BLaER1 treated with 17β-estradiol and CSF1 and Interleukin-3, amounts not matched to agents 10 nM and 100 nM (cell line): ENCODE data around the gene PHB1.
"Not testable (repeated sequence)": the region's sequence is repeated elsewhere in the genome, so short reads cannot be mapped to it uniquely, and the experiment has no call there.

Experiments used
- H3K27ac ChIP-seq, 11 experiments: shearing (Covaris generic); formaldehyde crosslinking; 2 replicates each; pipeline ENCODE4 v1.8.1; 2022
- H3K27me3 ChIP-seq, 11 experiments: shearing (Covaris generic); formaldehyde crosslinking; 2 replicates each; pipeline ENCODE4 v1.8.1; 2022
- H3K36me3 ChIP-seq, 11 experiments: shearing (Covaris generic); formaldehyde crosslinking; 2 replicates each; pipeline ENCODE4 v1.8.1; 2022
- H3K4me1 ChIP-seq, 10 experiments: shearing (Covaris generic); formaldehyde crosslinking; 2 replicates each; pipeline ENCODE4 v1.8.1; 2022
- H3K4me2 ChIP-seq, 11 experiments: shearing (Covaris generic); formaldehyde crosslinking; 2 replicates each; pipeline ENCODE4 v1.8.1; 2022
- H3K4me3 ChIP-seq, 10 experiments: shearing (Covaris generic); formaldehyde crosslinking; 2 replicates each; pipeline ENCODE4 v1.8.1; 2022
- H3K9ac ChIP-seq, 11 experiments: shearing (Covaris generic); formaldehyde crosslinking; 2 replicates each; pipeline ENCODE4 v1.8.1; 2022
- H3K9me3 ChIP-seq, 11 experiments: shearing (Covaris generic); formaldehyde crosslinking; replicated peaks in 1 of 11; 2 replicates each; pipeline ENCODE4 v1.8.1; 2022
- H4K20me1 ChIP-seq, 11 experiments: shearing (Covaris generic); formaldehyde crosslinking; 2 replicates each; pipeline ENCODE4 v1.8.1; 2022
- Cebpa-rat ChIP-seq, 11 experiments: shearing (Covaris generic); IDR thresholded peaks; 2 replicates each; pipeline ENCODE4 v1.8.1; 2022

PHB1 gene

DNA sequence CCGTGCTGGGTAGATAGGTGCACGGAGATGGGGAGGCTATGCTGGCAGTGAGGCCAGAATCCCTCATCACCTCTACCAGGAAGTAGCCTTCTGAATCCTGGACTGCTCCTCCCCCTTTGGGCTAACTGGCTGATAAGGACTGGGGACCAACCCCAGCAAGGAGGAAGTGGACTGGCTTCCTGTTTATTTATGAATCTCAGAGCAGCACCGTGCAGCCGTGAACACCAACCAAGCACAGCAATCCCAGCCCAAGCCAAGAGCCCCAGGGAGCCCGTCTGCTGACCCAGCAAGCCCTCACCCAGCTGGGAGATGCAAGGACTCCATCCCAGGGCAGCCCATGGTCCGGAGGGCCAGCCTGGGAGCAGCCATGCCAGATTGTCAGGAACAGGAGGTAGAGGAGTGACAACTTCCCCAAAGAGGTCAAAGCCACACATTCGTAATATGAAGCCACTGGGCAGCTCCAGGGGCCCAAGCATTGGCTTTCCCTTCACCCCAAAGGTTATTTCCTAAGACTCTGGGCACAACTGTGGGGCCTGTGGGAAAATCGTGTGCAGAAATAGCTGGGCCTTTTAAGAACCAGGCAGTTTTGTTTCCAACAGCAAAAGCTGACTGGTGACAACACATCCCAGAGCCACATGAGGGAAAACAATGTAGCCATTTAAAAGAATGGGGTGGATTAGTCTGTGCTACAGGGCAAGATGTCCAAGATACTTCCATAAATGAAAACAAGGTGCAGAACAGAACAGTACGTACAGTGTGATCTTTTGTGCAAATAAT lies 23.9 kb downstream of the PHB1 start:
- H3K9me3 ChIP-seq: no peaks in the 10 kb centered on the region
- peak overlapping the region in 9 of 10 experiments; percentile 12 to 60 (median 41); a peak in 14 of 20 replicates for H3K4me3 ChIP-seq
- TF ChIP-seq Cebpa-rat (IDR thresholded peaks at IDR 0.05): no peak
- H3K27me3 ChIP-seq: no peaks in the 10 kb centered on the region
- H3K36me3 ChIP-seq: no peaks in the 10 kb centered on the region
- H3K4me1 ChIP-seq: peaks cover 75 to 92% (median 81%) of the 10 kb centered on the region in 10 experiments
- H3K4me2 ChIP-seq: peak overlapping the region; percentile 77 to 96 (median 90)
- H3K9ac ChIP-seq: peak overlapping the region; percentile 35 to 80 (median 68); a peak in 20 of 22 replicates
- H3K27ac ChIP-seq: peak overlapping the region; percentile 59 to 93 (median 85); a peak in 21 of 22 replicates
- H4K20me1 ChIP-seq: no peaks in the 10 kb centered on the region

GRCh38 chr17:49389514-49390347 lies 25.0 kb downstream of the PHB1 start:
- Histone ChIP-seq H3K9ac (peak overlapping the region in 10 of 11 experiments; percentile 2 to 80 (median 72); a peak in 17 of 22 replicates), H3K27ac (peak overlapping the region; percentile 59 to 93 (median 85); a peak in 21 of 22 replicates), H3K4me1 (peaks cover 72 to 99% (median 84%) of the 10 kb centered on the region in 10 experiments), H3K4me3 (peak overlapping the region in 5 of 10 experiments; percentile 35 to 60 (median 49); a peak in 9 of 20 replicates), H3K4me2 (peak overlapping the region; percentile 77 to 96 (median 90))
- not testable (repeated sequence) for H4K20me1 ChIP-seq, H3K27me3 ChIP-seq, H3K9me3 ChIP-seq, H3K36me3 ChIP-seq

- H3K4me2 ChIP-seq: peak overlapping the region; percentile 77 to 96 (median 90)
- TF ChIP-seq Cebpa-rat (IDR thresholded peaks at IDR 0.05): no peak
These were observed 25.8 kb downstream of the PHB1 start for GRCh38 chr17:49388692-49389513.

GRCh38 chr17:49388290-49388640 lies 26.4 kb downstream of the PHB1 start:
- no peak for TF ChIP-seq Cebpa-rat (IDR thresholded peaks at IDR 0.05)
- Histone ChIP-seq H3K27me3 (no peaks in the 10 kb centered on the region), H3K27ac (peak overlapping the region; percentile 21 to 93 (median 85); a peak in 19 of 22 replicates), H3K4me2 (peak overlapping the region; percentile 77 to 96 (median 90)), H3K36me3 (no peaks in the 10 kb centered on the region), H3K4me3 (peak overlapping the region in 8 of 10 experiments; percentile 30 to 49 (median 41); a peak in 12 of 20 replicates), H4K20me1 (no peaks in the 10 kb centered on the region), H3K4me1 (peaks cover 58 to 85% (median 71%) of the 10 kb centered on the region in 10 experiments), H3K9me3 (no peaks in the 10 kb centered on the region), H3K9ac (peak overlapping the region in 10 of 11 experiments; percentile 2 to 80 (median 62); a peak in 17 of 22 replicates)

More at GRCh38 chr17:49388692-49389513, 25.8 kb downstream of the PHB1 start:
- H3K9me3 ChIP-seq: no peaks in the 10 kb centered on the region
- peaks cover 64 to 91% (median 78%) of the 10 kb centered on the region in 10 experiments for H3K4me1 ChIP-seq
- H3K27ac ChIP-seq: peak overlapping the region; percentile 21 to 93 (median 85); a peak in 21 of 22 replicates
- H3K36me3 ChIP-seq: no peaks in the 10 kb centered on the region
- no peaks in the 10 kb centered on the region for H4K20me1 ChIP-seq
- no peaks in the 10 kb centered on the region for H3K27me3 ChIP-seq
- peak overlapping the region in 8 of 10 experiments; percentile 30 to 49 (median 41); a peak in 11 of 20 replicates for H3K4me3 ChIP-seq
- peak overlapping the region in 10 of 11 experiments; percentile 2 to 80 (median 62); a peak in 17 of 22 replicates for H3K9ac ChIP-seq

GRCh38 chr17:49387498-49388289 lies 27.0 kb downstream of the PHB1 start:
- peaks cover 52 to 79% (median 67%) of the 10 kb centered on the region in 10 experiments for H3K4me1 ChIP-seq
- peak overlapping the region; percentile 77 to 96 (median 90) for H3K4me2 ChIP-seq
- H3K4me3 ChIP-seq: peak overlapping the region in 7 of 10 experiments; percentile 30 to 49 (median 41); a peak in 9 of 20 replicates
- no peaks in the 10 kb centered on the region for H4K20me1 ChIP-seq
- TF ChIP-seq Cebpa-rat (IDR thresholded peaks at IDR 0.05): no peak
- no peaks in the 10 kb centered on the region for H3K9me3 ChIP-seq
- H3K27me3 ChIP-seq: no peaks in the 10 kb centered on the region
- H3K9ac ChIP-seq: peak overlapping the region in 9 of 11 experiments; percentile 12 to 80 (median 63); a peak in 17 of 22 replicates
- no peaks in the 10 kb centered on the region for H3K36me3 ChIP-seq
- H3K27ac ChIP-seq: peak overlapping the region in 10 of 11 experiments; percentile 69 to 93 (median 88); a peak in 19 of 22 replicates

- 0 out of 22 replicates have a peak overlapping the region, but pooled peaks of 1 of the 11 experiments have one; percentile 85 for H3K27ac ChIP-seq
- H3K36me3 ChIP-seq: no peaks in the 10 kb centered on the region
- H3K27me3 ChIP-seq: no peaks in the 10 kb centered on the region
- no peak for TF ChIP-seq Cebpa-rat (IDR thresholded peaks at IDR 0.05)
- H3K4me1 ChIP-seq: peaks cover 39 to 76% (median 62%) of the 10 kb centered on the region in 10 experiments
- no peaks in the 10 kb centered on the region for H4K20me1 ChIP-seq
- no peak overlapping the region for H3K4me3 ChIP-seq
- H3K9me3 ChIP-seq: no peaks in the 10 kb centered on the region
- H3K9ac ChIP-seq: no peak overlapping the region
- H3K4me2 ChIP-seq: peak overlapping the region in 6 of 11 experiments; percentile 26 to 94 (median 90); a peak in 4 of 22 replicates
These were observed 28.3 kb downstream of the PHB1 start for GRCh38 chr17:49386373-49386772.

GRCh38 chr17:49384951-49385350 lies 29.7 kb downstream of the PHB1 start:
- no peak overlapping the region for H3K9ac ChIP-seq
- H3K27me3 ChIP-seq: no peaks in the 10 kb centered on the region
- no peaks in the 10 kb centered on the region for H3K36me3 ChIP-seq
- no peak overlapping the region for H3K27ac ChIP-seq
- no peak for TF ChIP-seq Cebpa-rat (IDR thresholded peaks at IDR 0.05)
- H3K4me1 ChIP-seq: peaks cover 26 to 63% (median 48%) of the 10 kb centered on the region in 10 experiments
- no peak overlapping the region for H3K4me3 ChIP-seq
- H3K9me3 ChIP-seq: no peaks in the 10 kb centered on the region
- H4K20me1 ChIP-seq: no peaks in the 10 kb centered on the region
- peak overlapping the region in 6 of 11 experiments; percentile 10 to 44 (median 20); a peak in 6 of 22 replicates for H3K4me2 ChIP-seq
